Esophagus muscularis mucosa (tissue), 3 donors: ENCODE measurements around the gene ZBTB34.

Experiments
- CTCF ChIP-seq, 3 experiments: fragments of 200-600 bp in 2 of 3; fragments of 450-650 bp in 1 of 3; sonication (generic) in 2 of 3; IDR thresholded peaks; one replicate each; pipeline ENCODE4 v1.5.1; 2017 to 2019; ENCODE audit warnings: antibody characterized with exemption in 3 of 3, mild to moderate bottlenecking in 2 of 3, moderate library complexity in 1 of 3
- POLR2AphosphoS5 ChIP-seq, 2 donors: sonication (generic); formaldehyde crosslinking; IDR thresholded peaks; one replicate each; pipeline ENCODE4 v1.6.1; 2017; ENCODE audit warnings: antibody characterized with exemption in 2 of 2

- no peak for TF ChIP-seq CTCF (IDR thresholded peaks at IDR 0.05)
- no peak for TF ChIP-seq POLR2AphosphoS5 (IDR thresholded peaks at IDR 0.05)
These were observed 12.1 kb downstream of the ZBTB34 start for GRCh38 chr9:126872516-126872915.
